Uterus (tissue), 2 donors: Measurements from ENCODE around the gene SLC35E1.

ENCODE experiments used
- CTCF ChIP-seq, 4 experiments: fragments of 200-600 bp in 2 of 4; fragments of 450-650 bp in 2 of 4; sonication (generic) in 2 of 4; IDR thresholded peaks; one replicate each; pipeline ENCODE4 v1.5.1; 2016 to 2019; ENCODE audit warnings: antibody characterized with exemption in 4 of 4, mild to moderate bottlenecking in 2 of 4, moderate library complexity in 1 of 4
- POLR2A ChIP-seq, 2 donors: fragments of 450-650 bp; IDR thresholded peaks; one replicate each; pipeline ENCODE4 v1.6.1; 2016; ENCODE audit warnings: antibody characterized with exemption in 2 of 2, mild to moderate bottlenecking in 1 of 2, moderate library complexity in 1 of 2

GRCh38 chr19:16516923-16517610 is 55.1 kb downstream of the SLC35E1 start:
- TF ChIP-seq CTCF (IDR thresholded peaks at IDR 0.05) (no peak), POLR2A (IDR thresholded peaks at IDR 0.05) (no peak)
